Measurements from ENCODE around the gene NME7. TPM values are rescaled to one million over a fixed set of nuclear protein-coding genes. Genes with fewer than 3 reads are reported as not detected.

Gene NME7
- total and polyA plus RNA-seq, 4 donors: 7.8 to 26.5 (median 9.4) TPM

DNA sequence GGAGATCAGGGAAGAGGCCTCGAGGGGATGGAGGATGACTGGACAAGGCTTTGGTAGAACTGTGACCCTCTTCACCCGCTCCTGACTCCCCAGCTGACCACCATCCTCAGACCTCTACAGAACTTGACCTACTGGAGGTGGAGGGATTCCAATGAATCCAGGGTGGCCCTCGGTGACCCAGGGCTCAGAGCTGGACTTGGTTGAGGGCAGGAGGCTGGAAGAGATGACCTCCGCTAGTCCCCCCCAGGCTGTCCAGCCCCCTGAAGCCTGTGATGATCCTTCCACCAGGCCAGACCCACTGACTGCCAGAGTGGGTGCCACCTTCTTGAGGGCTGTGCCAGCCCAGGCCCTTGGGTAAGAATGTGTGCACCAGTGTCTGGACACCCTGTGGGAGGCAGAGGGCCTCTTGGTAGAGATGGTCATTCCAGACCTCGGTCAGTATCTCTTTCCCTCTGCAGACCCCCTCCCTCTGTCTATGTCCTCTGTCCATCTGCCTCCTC, 216.2 kb downstream of the NME7 start:
- 93% methylated on average over 5 of the region's 5 CpGs for WGBS
- no peaks in the 10 kb centered on the region for H3K9me3 ChIP-seq (ENCODE audit: control insufficient read depth in 4 of 4, low read length in 3 of 4)

More for the DNA sequence above, 216.2 kb downstream of the NME7 start:
- no peaks in the 10 kb centered on the region for H3K27me3 ChIP-seq (ENCODE audit: control insufficient read depth in 4 of 4, insufficient read depth in 4 of 4, low read length in 3 of 4)
- DNase-seq (ENCODE audit: low spot score): no peak
- no peak overlapping the region for H3K4me3 ChIP-seq (ENCODE audit: low read depth in 1 of 3, low read length in 3 of 3)
- no peak overlapping the region for H3K9ac ChIP-seq (ENCODE audit: low read depth in 1 of 2, low read length in 2 of 2)
- H3K36me3 ChIP-seq (ENCODE audit: control insufficient read depth in 4 of 4, insufficient read depth in 3 of 4, low read depth in 1 of 4, low read length in 3 of 4): no peaks in the 10 kb centered on the region
- H3K4me1 ChIP-seq (ENCODE audit: control insufficient read depth in 4 of 4, insufficient read depth in 4 of 4, low read length in 3 of 4): peaks cover 6 to 13% (median 10%) of the 10 kb centered on the region in 4 donors
- H3K27ac ChIP-seq (ENCODE audit: low read depth in 1 of 2, low read length in 2 of 2): no peak overlapping the region
- TF ChIP-seq EGR1 (IDR thresholded peaks at IDR 0.05; ENCODE audit: low read depth in 2 of 2): no peak
- no peak for TF ChIP-seq HNF4A (conservative IDR thresholded peaks at IDR 0.05)
- no peak for TF ChIP-seq RXRA (IDR thresholded peaks at IDR 0.05)
- TF ChIP-seq, protein P1, sequence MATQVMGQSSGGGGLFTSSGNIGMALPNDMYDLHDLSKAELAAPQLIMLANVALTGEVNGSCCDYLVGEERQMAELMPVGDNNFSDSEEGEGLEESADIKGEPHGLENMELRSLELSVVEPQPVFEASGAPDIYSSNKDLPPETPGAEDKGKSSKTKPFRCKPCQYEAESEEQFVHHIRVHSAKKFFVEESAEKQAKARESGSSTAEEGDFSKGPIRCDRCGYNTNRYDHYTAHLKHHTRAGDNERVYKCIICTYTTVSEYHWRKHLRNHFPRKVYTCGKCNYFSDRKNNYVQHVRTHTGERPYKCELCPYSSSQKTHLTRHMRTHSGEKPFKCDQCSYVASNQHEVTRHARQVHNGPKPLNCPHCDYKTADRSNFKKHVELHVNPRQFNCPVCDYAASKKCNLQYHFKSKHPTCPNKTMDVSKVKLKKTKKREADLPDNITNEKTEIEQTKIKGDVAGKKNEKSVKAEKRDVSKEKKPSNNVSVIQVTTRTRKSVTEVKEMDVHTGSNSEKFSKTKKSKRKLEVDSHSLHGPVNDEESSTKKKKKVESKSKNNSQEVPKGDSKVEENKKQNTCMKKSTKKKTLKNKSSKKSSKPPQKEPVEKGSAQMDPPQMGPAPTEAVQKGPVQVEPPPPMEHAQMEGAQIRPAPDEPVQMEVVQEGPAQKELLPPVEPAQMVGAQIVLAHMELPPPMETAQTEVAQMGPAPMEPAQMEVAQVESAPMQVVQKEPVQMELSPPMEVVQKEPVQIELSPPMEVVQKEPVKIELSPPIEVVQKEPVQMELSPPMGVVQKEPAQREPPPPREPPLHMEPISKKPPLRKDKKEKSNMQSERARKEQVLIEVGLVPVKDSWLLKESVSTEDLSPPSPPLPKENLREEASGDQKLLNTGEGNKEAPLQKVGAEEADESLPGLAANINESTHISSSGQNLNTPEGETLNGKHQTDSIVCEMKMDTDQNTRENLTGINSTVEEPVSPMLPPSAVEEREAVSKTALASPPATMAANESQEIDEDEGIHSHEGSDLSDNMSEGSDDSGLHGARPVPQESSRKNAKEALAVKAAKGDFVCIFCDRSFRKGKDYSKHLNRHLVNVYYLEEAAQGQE (IDR thresholded peaks at IDR 0.05): no peak
- TF ChIP-seq ATF3 (IDR thresholded peaks at IDR 0.05): no peak
- TF ChIP-seq GABPA (IDR thresholded peaks at IDR 0.05 in 1 of 2, conservative IDR thresholded peaks at IDR 0.05 in 1 of 2): no peak
- TF ChIP-seq FOXA2 (IDR thresholded peaks at IDR 0.05): no peak
- TF ChIP-seq SP1 (IDR thresholded peaks at IDR 0.05): no peak
- TF ChIP-seq, protein P2, sequence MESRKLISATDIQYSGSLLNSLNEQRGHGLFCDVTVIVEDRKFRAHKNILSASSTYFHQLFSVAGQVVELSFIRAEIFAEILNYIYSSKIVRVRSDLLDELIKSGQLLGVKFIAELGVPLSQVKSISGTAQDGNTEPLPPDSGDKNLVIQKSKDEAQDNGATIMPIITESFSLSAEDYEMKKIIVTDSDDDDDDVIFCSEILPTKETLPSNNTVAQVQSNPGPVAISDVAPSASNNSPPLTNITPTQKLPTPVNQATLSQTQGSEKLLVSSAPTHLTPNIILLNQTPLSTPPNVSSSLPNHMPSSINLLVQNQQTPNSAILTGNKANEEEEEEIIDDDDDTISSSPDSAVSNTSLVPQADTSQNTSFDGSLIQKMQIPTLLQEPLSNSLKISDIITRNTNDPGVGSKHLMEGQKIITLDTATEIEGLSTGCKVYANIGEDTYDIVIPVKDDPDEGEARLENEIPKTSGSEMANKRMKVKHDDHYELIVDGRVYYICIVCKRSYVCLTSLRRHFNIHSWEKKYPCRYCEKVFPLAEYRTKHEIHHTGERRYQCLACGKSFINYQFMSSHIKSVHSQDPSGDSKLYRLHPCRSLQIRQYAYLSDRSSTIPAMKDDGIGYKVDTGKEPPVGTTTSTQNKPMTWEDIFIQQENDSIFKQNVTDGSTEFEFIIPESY (IDR thresholded peaks at IDR 0.05): no peak
- TF ChIP-seq TAF1 (conservative IDR thresholded peaks at IDR 0.05): no peak
- TF ChIP-seq HNF4G (IDR thresholded peaks at IDR 0.05): no peak
- TF ChIP-seq NR2F2 (IDR thresholded peaks at IDR 0.05): no peak
- no peak for TF ChIP-seq JUND (IDR thresholded peaks at IDR 0.05)
- TF ChIP-seq, protein P3, sequence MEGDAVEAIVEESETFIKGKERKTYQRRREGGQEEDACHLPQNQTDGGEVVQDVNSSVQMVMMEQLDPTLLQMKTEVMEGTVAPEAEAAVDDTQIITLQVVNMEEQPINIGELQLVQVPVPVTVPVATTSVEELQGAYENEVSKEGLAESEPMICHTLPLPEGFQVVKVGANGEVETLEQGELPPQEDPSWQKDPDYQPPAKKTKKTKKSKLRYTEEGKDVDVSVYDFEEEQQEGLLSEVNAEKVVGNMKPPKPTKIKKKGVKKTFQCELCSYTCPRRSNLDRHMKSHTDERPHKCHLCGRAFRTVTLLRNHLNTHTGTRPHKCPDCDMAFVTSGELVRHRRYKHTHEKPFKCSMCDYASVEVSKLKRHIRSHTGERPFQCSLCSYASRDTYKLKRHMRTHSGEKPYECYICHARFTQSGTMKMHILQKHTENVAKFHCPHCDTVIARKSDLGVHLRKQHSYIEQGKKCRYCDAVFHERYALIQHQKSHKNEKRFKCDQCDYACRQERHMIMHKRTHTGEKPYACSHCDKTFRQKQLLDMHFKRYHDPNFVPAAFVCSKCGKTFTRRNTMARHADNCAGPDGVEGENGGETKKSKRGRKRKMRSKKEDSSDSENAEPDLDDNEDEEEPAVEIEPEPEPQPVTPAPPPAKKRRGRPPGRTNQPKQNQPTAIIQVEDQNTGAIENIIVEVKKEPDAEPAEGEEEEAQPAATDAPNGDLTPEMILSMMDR (IDR thresholded peaks at IDR 0.05; ENCODE audit: low read depth, low read length, missing input control): no peak
- TF ChIP-seq RAD21 (IDR thresholded peaks at IDR 0.05): no peak
- TF ChIP-seq YY1 (IDR thresholded peaks at IDR 0.05): no peak
- no peak for TF ChIP-seq FOXA1 (IDR thresholded peaks at IDR 0.05)
- TF ChIP-seq, protein P4, sequence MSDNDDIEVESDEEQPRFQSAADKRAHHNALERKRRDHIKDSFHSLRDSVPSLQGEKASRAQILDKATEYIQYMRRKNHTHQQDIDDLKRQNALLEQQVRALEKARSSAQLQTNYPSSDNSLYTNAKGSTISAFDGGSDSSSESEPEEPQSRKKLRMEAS (IDR thresholded peaks at IDR 0.05): no peak

All from liver (tissue), 9 donors.